Cardiac fibroblast (primary cell): ENCODE measurements around the gene ODAM.

ENCODE experiments used
- DNase-seq, 2 donors: peaks; one replicate each; pipeline versions ENCODE4 v3.0.0 to v3.0.0-alpha.2; 2010; ENCODE audit warnings: low read depth in 2 of 2
- H3K4me3 ChIP-seq, 2 donors: replicated peaks in 1 of 2; 1 replicate in 1 of 2; 2 replicates in 1 of 2; pipeline ENCODE4 v1.5.1; 2011; ENCODE audit warnings: low read depth in 2 of 2, low read length in 2 of 2, mild to moderate bottlenecking in 2 of 2, moderate library complexity in 1 of 2
- TF ChIP-seq, protein P1 (sequence below): IDR thresholded peaks from one replicate; pipeline ENCODE4 v1.5.1; 2011; ENCODE audit warnings: low read depth, mild to moderate bottlenecking, low read length, inconsistent platforms

ODAM gene

DNA sequence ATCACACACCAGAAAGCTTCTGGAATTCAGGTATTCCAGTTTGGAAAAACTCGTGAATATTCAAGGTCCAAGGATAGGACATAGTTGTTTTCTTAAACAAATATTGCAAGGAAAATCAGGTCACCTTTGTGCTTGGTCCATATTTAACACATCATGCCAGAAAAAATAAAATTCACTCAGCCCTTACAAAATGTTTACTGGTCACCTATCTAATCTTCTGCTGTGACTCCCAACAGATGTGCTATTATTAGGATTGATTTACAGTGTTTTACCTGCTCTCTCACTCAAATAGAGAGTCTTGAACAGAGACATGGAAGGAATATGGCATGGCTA, 56.4 kb downstream of the ODAM start:
- TF ChIP-seq, protein P1, sequence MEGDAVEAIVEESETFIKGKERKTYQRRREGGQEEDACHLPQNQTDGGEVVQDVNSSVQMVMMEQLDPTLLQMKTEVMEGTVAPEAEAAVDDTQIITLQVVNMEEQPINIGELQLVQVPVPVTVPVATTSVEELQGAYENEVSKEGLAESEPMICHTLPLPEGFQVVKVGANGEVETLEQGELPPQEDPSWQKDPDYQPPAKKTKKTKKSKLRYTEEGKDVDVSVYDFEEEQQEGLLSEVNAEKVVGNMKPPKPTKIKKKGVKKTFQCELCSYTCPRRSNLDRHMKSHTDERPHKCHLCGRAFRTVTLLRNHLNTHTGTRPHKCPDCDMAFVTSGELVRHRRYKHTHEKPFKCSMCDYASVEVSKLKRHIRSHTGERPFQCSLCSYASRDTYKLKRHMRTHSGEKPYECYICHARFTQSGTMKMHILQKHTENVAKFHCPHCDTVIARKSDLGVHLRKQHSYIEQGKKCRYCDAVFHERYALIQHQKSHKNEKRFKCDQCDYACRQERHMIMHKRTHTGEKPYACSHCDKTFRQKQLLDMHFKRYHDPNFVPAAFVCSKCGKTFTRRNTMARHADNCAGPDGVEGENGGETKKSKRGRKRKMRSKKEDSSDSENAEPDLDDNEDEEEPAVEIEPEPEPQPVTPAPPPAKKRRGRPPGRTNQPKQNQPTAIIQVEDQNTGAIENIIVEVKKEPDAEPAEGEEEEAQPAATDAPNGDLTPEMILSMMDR = no peak

More for the DNA sequence above, 56.4 kb downstream of the ODAM start:
- no peak overlapping the region for H3K4me3 ChIP-seq
- no peak for DNase-seq
